ENCODE data around the gene NAPA.

DNA sequence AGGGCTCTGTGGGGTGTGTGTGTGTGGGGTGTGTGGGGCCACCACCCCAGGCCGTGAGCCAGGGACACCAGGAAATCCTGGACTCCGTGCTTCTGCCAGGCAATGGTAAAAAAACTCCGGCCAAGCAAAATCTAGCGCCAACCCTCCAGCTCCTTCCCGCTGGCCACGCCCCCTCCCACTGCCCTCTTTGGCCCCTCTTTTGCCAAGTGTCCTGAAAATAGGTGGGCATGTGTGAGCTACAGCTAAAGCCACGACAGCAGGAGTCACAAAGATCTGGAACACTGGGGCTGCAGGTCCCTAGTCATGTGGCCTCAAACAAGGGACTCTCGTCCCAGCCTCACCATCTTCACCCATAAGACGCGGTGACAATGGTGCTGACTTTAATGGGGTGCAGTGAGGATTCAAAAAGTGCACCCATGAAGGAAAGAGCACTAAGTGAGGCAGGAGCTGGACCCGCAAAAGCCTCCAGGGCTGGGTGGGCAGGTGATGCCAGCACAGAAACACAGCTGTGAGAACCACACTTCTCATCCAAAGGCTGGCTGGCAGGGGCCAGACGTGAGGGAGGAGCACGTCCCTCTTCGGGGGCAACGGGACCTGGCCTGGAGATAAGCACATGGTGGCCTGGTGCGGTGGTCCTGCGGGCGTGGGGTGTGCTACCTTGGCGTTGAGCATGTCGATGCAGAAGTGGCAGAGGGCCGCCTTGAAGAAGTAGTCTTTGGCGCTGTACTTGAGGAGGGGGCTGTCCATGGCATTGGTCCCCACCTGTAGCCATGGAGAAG, 23.3 kb downstream of the NAPA start:
- TF ChIP-seq, protein P1, sequence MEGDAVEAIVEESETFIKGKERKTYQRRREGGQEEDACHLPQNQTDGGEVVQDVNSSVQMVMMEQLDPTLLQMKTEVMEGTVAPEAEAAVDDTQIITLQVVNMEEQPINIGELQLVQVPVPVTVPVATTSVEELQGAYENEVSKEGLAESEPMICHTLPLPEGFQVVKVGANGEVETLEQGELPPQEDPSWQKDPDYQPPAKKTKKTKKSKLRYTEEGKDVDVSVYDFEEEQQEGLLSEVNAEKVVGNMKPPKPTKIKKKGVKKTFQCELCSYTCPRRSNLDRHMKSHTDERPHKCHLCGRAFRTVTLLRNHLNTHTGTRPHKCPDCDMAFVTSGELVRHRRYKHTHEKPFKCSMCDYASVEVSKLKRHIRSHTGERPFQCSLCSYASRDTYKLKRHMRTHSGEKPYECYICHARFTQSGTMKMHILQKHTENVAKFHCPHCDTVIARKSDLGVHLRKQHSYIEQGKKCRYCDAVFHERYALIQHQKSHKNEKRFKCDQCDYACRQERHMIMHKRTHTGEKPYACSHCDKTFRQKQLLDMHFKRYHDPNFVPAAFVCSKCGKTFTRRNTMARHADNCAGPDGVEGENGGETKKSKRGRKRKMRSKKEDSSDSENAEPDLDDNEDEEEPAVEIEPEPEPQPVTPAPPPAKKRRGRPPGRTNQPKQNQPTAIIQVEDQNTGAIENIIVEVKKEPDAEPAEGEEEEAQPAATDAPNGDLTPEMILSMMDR (IDR thresholded peaks at IDR 0.05): no peak
- TF ChIP-seq EP300 (IDR thresholded peaks at IDR 0.05) (no peak), POLR2A (IDR thresholded peaks at IDR 0.05) (no peak), POLR2AphosphoS5 (IDR thresholded peaks at IDR 0.05) (no peak)

Data from sigmoid colon (tissue), 4 donors.